ENCODE data around the gene TOP3B.
"Not testable (repeated sequence)": the region's sequence is repeated elsewhere in the genome, so short reads cannot be mapped to it uniquely, and the experiment has no call there.

TOP3B gene

DNA sequence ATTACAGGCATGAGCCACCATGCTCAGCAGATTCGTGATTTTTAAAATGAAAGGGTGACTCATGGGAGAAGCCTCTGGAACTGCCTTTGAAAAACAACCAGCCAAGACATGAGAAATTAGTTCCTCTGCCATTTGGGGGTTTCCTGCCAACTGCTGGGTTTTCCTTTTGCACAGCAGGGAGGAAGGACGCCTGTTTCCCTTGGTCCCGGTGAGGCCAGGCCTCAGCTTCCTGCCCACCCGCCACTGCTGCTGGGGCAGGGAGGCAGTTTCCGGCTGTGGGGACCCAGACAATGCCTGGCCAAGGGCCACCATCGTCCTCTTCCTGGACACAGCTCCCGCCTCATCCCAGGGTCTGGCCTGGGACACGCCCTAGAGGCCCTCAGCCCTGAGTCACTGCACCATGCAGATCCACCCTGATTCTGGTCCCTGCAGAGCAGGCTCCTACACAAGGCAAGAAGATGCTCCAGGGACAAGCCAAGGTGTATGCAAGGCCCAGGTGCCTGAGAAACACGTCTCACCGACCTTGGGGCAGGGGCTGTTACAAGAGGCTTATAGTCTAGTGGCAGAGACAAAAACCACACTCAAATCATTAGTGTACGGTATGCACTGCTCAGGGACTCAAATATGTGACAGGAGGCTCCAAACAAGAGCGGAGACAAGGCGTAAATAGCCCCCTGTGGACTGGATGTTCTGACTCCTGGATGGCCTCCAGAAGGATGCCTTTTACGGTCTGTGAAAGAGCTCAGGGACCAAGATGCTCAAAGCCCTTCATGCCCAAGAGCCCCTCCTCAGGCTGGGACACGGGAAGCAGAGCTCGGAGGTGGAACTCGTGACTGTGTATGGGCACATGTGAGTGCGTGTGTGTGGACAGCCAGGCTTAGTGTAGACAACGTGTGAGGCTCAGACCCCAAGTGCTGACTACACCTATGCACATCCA, 39.9 kb downstream of the TOP3B start:
- DNase-seq, result no peak

GRCh38 chr22:21941921-21942320, 40.7 kb downstream of the TOP3B start:
- no peak for DNase-seq

DNA sequence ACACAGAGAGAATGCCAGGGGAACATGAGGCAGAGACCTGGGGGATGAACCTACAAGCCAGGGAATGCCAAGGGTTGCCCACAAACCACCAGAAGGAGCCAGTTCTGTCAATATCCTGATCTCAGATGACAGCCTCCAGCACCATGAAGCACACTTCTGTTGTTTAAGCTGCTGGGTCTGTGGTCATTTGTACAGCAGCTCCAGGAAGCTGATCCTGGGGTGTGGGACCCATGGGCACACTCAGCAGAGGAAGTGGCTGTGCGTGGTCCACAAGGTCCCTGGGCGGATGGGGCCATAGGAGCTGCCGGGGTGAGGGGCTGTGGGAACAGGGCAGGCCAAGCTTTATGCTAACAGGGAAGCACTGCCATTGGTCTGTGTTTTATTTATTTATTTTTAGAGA, 42.1 kb downstream of the TOP3B start:
- no peak for DNase-seq

DNA sequence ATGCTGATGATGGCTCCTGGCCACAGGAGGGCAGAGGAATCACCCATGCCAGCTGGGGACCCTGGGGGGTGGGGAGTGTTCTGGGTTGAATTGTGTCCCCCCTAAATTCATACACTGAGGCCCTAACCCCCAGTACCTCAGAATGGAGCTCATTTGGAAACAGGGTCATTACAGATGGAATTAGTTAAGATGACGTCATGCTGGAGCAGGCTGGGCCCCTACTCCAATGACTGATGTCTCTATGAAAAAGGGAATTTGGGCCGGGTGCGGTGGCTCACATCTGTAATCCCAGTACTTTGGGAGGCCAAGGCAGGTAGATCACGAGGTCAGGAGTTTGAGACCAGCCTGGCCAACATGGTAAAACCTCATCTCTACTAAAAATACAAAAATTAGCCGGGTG, 42.7 kb downstream of the TOP3B start:
- DNase-seq, result not testable (repeated sequence)

DNA sequence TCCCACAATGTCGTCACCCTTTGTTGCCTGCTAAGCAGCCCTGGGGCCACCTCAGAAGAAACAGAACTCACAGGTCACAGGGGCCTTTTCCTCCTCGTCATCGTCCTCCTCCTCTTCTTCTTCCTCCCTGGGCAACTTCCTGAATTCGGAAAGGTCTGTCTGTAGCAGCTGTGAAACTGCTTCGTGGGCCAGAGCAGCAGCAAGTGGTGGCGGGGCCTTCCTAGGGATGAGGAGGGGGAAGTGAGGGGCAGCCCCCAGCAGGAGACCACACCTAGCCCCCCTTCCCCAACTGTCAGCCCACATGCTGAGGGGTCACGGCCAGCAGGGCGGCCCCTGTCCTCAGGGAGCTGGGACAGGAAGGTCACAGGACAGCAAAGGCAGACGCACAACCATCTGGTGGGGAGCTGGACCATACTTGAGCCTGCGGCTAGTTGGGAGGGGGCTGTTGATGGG, 43.1 kb downstream of the TOP3B start:
- DNase-seq, result no peak

- no peak for DNase-seq
Measured at GRCh38 chr22:21938906-21939305, 43.7 kb downstream of the TOP3B start.

DNA sequence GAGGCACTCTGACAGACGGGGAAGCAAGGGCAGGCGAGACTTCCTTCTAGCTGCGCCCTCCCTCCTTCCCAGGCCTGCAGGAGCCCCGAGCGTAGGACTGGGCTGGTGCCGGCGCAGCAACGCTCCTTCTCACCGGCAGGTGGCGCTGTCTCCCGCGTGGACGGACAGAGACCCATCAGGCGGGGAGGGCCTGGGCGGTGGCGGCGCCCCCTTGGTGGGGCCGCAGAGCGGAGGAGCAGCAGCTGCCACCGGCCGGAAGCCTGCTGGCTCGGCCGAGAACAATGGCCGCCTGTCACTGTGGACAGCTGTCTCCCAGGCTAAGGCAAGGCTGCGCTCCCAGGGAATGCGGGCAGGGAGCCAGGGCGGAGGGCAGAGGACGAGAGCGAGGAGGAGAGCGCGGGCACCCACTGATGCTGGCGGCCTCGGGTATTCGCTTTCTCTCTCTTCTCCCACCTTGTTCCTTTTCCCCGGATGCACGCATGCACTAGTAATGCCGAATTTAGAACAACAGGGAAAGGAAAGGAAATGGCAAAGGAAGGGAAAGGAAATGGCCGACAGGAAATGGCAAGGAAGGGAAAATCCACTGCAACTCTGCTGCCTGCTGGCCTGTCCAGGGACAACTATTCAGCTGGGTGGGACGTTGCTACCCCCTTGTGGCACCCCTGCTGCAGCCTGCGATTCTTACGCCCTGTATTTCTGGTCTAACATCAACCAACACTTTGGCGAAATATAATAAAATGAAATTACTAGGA, 44.3 kb downstream of the TOP3B start:
- DNase-seq, result no peak

GRCh38 chr22:21937821-21938070, 44.8 kb downstream of the TOP3B start:
- no peak for DNase-seq

GRCh38 chr22:21937041-21937820, 45.4 kb downstream of the TOP3B start:
- no peak for DNase-seq

DNA sequence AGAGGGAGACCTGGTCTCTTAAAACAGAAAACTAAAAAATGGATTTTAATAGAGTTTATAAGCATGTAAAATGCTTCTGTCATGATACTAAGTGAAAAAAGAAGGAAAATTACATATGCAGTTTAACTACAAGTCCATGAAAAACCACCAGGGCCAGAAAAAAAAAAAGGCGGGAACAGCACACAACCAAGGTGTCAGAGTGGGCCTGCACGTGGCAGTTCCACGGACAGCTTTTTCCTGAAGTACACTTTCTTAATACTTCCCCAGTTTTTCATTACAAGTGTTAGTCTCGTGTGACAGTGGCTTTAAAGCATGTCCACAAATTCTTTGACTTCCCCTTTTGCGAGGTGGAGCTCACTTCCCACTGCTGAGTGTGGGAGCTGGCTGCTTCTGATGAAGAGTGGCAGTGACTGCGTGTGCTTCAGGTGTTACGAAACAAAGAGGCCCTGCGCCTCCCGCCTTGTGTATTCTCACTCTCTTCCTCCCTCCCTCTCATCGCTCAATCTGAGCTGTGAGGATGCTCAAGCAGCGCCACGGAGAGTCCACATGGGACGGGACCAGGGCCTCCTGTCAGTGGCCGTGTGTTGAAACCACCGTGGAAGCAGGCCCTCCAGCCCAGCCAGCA, 46.3 kb downstream of the TOP3B start:
- no peak for DNase-seq

DNA sequence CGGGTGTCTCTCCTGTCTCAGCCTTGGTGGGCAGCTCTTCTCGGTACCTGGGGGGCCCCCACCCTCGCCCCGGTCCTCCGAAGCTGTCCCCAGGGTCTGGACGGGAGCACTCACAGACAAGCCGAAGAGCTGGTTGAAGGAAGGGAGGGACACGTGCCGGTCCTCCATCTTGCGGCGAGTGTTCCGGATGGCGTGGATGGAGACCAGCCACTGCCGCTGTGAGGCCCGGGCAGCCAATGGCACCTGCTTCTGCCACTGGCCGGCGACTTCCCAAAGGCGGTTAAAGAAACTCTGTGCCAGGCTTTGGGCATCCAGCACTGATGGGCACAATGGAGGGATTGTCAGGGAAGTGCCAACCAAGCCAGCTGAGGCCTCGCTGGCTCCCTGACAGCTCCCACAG, 48.7 kb downstream of the TOP3B start:
- DNase-seq, result no peak

DNA sequence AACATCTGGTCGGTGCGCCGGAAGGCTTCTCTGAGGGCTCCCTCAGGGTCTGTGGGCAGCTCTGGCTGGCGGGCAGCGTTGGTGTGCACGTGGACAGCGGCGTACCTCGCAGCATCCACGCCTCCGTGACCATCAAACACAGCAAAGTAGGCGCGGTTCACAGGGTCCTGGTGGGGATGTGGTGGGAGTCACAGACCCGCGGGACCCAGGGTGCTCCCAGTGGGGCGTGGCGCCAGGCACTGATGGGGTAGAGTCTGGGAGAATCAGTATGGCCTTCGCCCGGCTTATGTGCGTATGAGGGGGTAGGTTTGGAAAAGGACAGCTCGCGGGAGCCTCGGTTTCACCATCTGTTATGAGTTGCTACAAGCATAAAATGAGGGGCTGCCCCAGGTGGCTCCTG, 49.2 kb downstream of the TOP3B start:
- DNase-seq, result no peak

GRCh38 chr22:21932347-21932746, 50.2 kb downstream of the TOP3B start:
- no peak for DNase-seq

- DNase-seq, result no peak
Measured at GRCh38 chr22:21931056-21931455, 51.5 kb downstream of the TOP3B start.

GRCh38 chr22:21929253-21929652, 53.3 kb downstream of the TOP3B start:
- no peak for DNase-seq

DNA sequence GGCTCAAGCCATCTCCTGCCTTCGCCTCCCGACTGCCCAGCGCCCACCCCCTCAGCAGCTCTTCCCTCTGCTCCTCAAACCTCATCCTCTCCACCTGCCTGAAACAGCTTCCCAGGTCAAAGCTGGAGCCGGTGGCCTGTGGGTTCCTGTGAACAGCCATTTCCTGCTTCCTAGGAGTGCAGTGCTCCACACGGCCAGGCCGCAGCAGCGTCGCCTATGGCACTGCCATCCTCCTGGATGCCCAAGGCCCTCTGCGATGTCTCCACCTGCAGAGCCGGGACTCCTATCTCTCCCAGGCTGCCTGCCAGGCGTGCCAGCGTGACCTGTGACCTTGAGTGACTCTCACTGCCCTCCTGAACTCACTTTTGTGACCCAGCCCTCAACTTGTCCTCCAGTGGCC, 54.5 kb downstream of the TOP3B start:
- DNase-seq, result no peak

DNA sequence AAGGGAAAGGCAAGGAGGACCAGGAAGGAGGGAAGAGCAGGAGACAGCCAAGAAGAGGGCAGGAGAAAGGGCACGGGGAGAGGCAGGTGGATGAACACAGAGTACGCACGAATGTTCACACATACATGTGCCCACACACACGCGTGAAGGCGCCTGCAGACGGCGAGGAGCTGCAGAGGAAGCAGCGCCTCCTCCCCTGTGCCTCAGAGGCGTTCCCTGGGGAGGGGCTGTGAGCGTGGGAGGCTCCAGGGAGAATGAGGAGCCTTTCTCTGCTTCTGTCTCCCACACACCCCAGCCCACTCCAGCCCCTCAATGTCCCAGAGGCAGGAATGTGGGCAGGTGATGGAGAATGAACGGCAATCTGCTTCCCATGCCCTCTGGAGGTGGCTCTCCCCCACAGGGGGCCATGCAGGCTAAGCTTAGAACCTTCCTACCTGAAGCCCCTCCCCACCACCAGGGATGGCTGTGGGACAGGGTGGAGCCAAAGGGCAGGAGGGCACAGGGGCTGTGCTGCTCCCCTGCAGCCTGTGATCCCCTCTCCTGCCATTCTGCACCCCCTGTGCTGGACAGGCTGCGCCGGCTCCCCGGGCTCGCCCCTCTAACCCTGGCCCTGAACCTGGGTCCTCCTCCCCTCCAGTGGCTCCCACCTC, 55.3 kb downstream of the TOP3B start:
- no peak for DNase-seq

DNA sequence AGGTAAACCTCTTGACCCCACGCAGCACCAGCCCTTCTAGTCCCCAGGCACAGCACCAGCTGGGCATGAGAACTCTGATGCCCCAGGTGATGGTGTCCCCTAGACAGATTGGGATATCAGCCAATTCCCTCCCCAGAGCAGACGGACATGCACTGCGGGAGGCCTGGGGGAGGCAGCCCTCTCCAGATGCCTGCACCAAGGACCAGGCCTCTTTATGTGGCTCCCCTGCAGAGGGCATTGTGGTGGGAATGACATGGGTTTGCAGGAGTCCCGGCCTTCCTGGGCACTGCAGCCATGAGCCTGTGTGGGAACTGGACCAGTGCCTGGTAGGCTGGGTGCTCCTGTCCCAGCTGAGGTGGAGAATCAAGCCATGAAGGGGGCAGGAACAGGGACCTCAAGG, 55.9 kb downstream of the TOP3B start:
- DNase-seq, result no peak

GRCh38 chr22:21923163-21923561, 59.4 kb downstream of the TOP3B start:
- DNase-seq, result no peak

- DNase-seq, result no peak
Measured at GRCh38 chr22:21922370-21923162, 60.0 kb downstream of the TOP3B start.

- no peak for DNase-seq
Measured at GRCh38 chr22:21921729-21922128, 60.9 kb downstream of the TOP3B start.
